ENCODE results near the gene GBX2.

GRCh38 chr2:236164925-236165841 lies 3.0 kb downstream of the GBX2 start:
- TF ChIP-seq POLR2AphosphoS5 (IDR thresholded peaks at IDR 0.05; ENCODE audit: low read depth, low read length) (no peak), REST (IDR thresholded peaks at IDR 0.05; ENCODE audit: insufficient read depth in 1 of 2, low read depth in 2 of 2, low read length in 2 of 2) (no peak)

All from PFSK-1 (cell line).